Stomach (tissue), 9 donors: ENCODE measurements around the gene HDHD2. TPM values are rescaled to one million over a fixed set of nuclear protein-coding genes. Genes with fewer than 3 reads are reported as not detected.

Experiments
- DNase-seq, 2 donors: peaks; one replicate each; pipeline versions ENCODE4 v3.0.0 to v3.0.0-alpha.2; 2013 to 2019
- H3K27ac ChIP-seq, 5 donors: fragments of 200-600 bp in 4 of 5; sonication (generic) in 4 of 5; one replicate each; pipeline ENCODE4 v1.5.1; 2013 to 2019; ENCODE audit warnings: mild to moderate bottlenecking in 1 of 5, moderate library complexity in 1 of 5
- H3K27me3 ChIP-seq, 3 donors: fragments of 200-600 bp; sonication (generic); one replicate each; pipeline ENCODE4 v1.5.1; 2017 to 2019; ENCODE audit warnings: mixed run types in 1 of 3
- H3K36me3 ChIP-seq, 4 donors: fragments of 200-600 bp; sonication (generic); 1 replicate in 3 of 4; 2 replicates in 1 of 4; pipeline ENCODE4 v1.5.1; 2016 to 2019
- H3K4me1 ChIP-seq, 4 donors: fragments of 200-600 bp; sonication (generic); one replicate each; pipeline ENCODE4 v1.5.1; 2016 to 2019
- H3K4me3 ChIP-seq, 4 donors: fragments of 200-600 bp; sonication (generic) in 3 of 4; one replicate each; pipeline ENCODE4 v1.5.1; 2016 to 2019; ENCODE audit warnings: mild to moderate bottlenecking in 1 of 4
- H3K9me3 ChIP-seq, 4 donors: fragments of 200-600 bp; sonication (generic); one replicate each; pipeline ENCODE4 v1.5.1; 2016 to 2019
- CTCF ChIP-seq, 7 experiments: fragments of 450-650 bp in 4 of 7; fragments of 200-600 bp in 3 of 7; sonication (generic) in 3 of 7; IDR thresholded peaks; one replicate each; pipeline ENCODE4 v1.5.1; 2016 to 2019; ENCODE audit warnings: antibody characterized with exemption in 7 of 7, control low read depth in 2 of 7, mild to moderate bottlenecking in 1 of 7
- EP300 ChIP-seq: sonication (generic); formaldehyde crosslinking; IDR thresholded peaks from one replicate; pipeline ENCODE4 v1.6.1; 2017; ENCODE audit warnings: antibody characterized with exemption
- POLR2A ChIP-seq, 4 donors: fragments of 450-650 bp; IDR thresholded peaks; one replicate each; pipeline ENCODE4 v1.6.1; 2016; ENCODE audit warnings: antibody characterized with exemption in 4 of 4, control low read depth in 2 of 4, mild to moderate bottlenecking in 1 of 4, moderate library complexity in 1 of 4
- POLR2AphosphoS5 ChIP-seq, 3 donors: sonication (generic); formaldehyde crosslinking; IDR thresholded peaks; one replicate each; pipeline ENCODE4 v1.6.1; 2016; ENCODE audit warnings: antibody characterized with exemption in 3 of 3
- whole genome bisulfite sequencing, 5 donors: extraction: QIAGEN DNeasy Blood & Tissue Kit in 3 of 5; methylation state at CpG; one replicate each; pipeline versions ENCODE4 v1.1.5 to v1.1.7; 2013 to 2018; 5-methylcytosine and 5-hydroxymethylcytosine counted together
- intact Hi-C: fragments of 100-400 bp; cut with DNase I; formaldehyde crosslinking; loops from one replicate; pipeline ENCODE4 v1.15.1; 2023; ENCODE audit warnings: low total_unique reads
- polyA plus RNA-seq, 3 donors: library from polyadenylated mRNA; stranded (reverse); fragments of 200-250 nt; gene quantifications; one replicate each; pipeline ENCODE4 v1.2.3, GENCODE V29; 2013
- total RNA-seq, 5 donors: library from RNA; depleted of rRNA; stranded (reverse); fragments of >200 nt; gene quantifications; one replicate each; pipeline versions ENCODE4 v1.1.0 to v1.2.3, GENCODE V29; 2014 to 2016
- donor health status: healthy with polysubstance abuse.
- donor health status: Bipolar disorder and iron deficiency.
- donor health status: healthy.

Gene HDHD2
- total and polyA plus RNA-seq, 8 donors: 14.5 to 93.7 (median 23.6) TPM

DNA sequence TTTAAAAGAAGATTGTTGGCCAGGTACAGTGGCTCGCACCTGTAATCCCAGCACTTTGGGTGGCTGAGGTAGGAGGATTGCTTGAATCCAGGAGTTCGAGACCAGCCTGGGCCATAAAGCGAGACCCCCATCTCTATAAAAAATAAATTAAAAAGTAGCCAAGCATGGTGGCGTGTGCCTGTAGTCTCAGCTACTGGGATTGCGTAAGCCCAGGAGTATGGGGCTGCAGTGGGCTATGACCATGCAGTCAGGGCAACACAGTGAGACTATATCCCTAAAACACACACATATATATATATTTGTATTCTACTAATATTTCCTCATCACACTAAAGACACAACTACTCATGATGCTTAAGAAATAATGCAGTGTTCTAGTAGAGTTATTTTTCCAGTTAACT is 7.1 kb downstream of the HDHD2 start:
- Histone ChIP-seq H3K4me3 (no peak overlapping the region), H3K36me3 (no peaks in the 10 kb centered on the region), H3K27me3 (no peaks in the 10 kb centered on the region), H3K9me3 (no peaks in the 10 kb centered on the region), H3K4me1 (peaks cover 0 to 27% (median 4%) of the 10 kb centered on the region in 4 donors), H3K27ac (no peak overlapping the region)
- no peak for TF ChIP-seq CTCF (IDR thresholded peaks at IDR 0.05)
- no peak for TF ChIP-seq POLR2AphosphoS5 (IDR thresholded peaks at IDR 0.05)
- no peak for TF ChIP-seq EP300
- no peak for TF ChIP-seq POLR2A (IDR thresholded peaks at IDR 0.05)
- WGBS, 5 donors: 94 to 99% (median 98%) methylated on average over 5 of the region's 5 CpGs
- intact Hi-C loops: no loop called here
- no peak for DNase-seq

GRCh38 chr18:47141289-47141688 is 9.0 kb downstream of the HDHD2 start:
- Histone ChIP-seq H3K27me3 (no peaks in the 10 kb centered on the region), H3K4me3 (no peak overlapping the region), H3K4me1 (peaks cover 0 to 15% (median 2%) of the 10 kb centered on the region in 4 donors), H3K9me3 (no peaks in the 10 kb centered on the region), H3K36me3 (peaks cover 0 to 8% (median 2%) of the 10 kb centered on the region in 4 donors), H3K27ac (no peak overlapping the region)
- no peak for DNase-seq
- TF ChIP-seq POLR2A (IDR thresholded peaks at IDR 0.05) (no peak), EP300 (no peak)
- intact Hi-C loops: no loop called here

DNA sequence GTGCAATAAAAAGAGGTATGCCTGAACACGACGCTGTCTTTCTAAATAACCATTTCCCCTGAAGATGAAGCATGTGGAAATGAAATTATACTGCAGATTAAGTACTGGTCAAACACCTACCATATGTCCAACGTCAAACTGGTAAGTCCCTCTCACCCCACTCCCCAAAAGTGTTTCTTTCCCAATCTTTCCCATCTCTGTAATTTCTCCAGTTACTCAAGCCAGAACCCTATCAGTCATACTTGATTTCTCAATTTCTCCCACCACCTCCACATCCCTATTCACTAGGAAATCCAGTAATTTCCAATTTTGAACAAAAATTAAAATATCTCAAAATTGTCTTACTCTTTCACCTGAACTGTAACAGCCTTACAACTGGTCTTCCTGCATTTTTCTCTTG is 29.2 kb downstream of the HDHD2 start:
- no peaks in the 10 kb centered on the region for H3K9me3 ChIP-seq
- 91 to 98% (median 95%) methylated on average over 3 of the region's 3 CpGs for WGBS, 5 donors

DNA sequence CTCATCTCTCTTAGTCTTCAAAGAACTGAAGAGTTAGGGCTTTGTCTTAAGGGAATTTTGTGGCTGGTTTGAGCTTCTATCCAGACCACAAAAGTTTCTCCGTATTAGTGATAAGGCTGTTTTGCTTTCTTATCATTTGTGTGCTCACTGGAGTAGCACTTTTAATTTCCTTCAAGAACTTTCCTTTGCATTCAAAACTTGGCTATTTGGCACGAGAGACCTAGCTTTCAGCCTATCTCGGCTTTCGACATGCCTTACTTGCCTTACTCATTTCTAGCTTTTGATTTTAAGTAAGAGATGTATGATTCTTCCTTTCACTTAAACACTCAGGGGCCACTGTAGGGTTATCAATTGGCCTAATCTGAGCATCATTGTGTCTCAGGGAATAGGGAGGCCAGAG is 29.9 kb downstream of the HDHD2 start:
- Histone ChIP-seq H3K4me3 (no peak overlapping the region), H3K27ac (no peak overlapping the region), H3K9me3 (no peaks in the 10 kb centered on the region), H3K27me3 (no peaks in the 10 kb centered on the region), H3K4me1 (peaks cover 0 to 7% (median 2%) of the 10 kb centered on the region in 4 donors), H3K36me3 (peaks cover 0 to 35% (median 20%) of the 10 kb centered on the region in 4 donors)
- TF ChIP-seq POLR2A (IDR thresholded peaks at IDR 0.05): no peak
- DNase-seq: no peak
- WGBS, 5 donors: 27 to 48% (median 41%) methylated on average over 4 of the region's 4 CpGs
- intact Hi-C loops: no loop called here

More for the DNA sequence above, 29.2 kb downstream of the HDHD2 start:
- H3K4me1 ChIP-seq: peaks cover 0 to 7% (median 2%) of the 10 kb centered on the region in 4 donors
- H3K36me3 ChIP-seq: peaks cover 0 to 39% (median 23%) of the 10 kb centered on the region in 4 donors
- H3K27me3 ChIP-seq: no peaks in the 10 kb centered on the region
- TF ChIP-seq CTCF (IDR thresholded peaks at IDR 0.05): no peak
- no peak for TF ChIP-seq POLR2A (IDR thresholded peaks at IDR 0.05)
- TF ChIP-seq POLR2AphosphoS5 (IDR thresholded peaks at IDR 0.05): no peak
- no peak for TF ChIP-seq EP300
- no peak for DNase-seq
- no peak overlapping the region for H3K27ac ChIP-seq
- H3K4me3 ChIP-seq: no peak overlapping the region
- intact Hi-C loops: no loop called here

DNA sequence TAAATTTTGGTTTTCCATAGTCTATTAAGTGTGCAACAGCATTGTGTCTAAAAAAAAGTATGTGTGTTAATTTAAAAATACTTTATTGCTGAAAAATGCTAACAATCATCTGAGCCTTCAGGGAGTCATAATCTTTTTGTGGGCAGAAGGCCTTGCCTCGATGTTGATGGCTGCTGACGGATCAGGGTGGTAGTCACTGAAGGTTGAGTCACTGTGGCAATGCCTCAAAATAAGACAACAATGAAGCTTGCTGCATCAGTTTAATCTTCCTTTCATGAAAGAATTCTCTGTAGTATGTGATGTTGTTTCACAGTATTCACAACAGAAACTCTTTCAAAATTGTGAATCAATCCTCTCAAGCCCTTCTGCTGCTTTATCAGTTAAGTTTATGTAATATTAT is 31.3 kb downstream of the HDHD2 start:
- Histone ChIP-seq H3K27me3 (no peaks in the 10 kb centered on the region), H3K27ac (no peak overlapping the region), H3K4me3 (no peak overlapping the region), H3K4me1 (peaks cover 0 to 7% (median 2%) of the 10 kb centered on the region in 4 donors), H3K9me3 (no peaks in the 10 kb centered on the region), H3K36me3 (peaks cover 3 to 50% (median 29%) of the 10 kb centered on the region in 4 donors)
- 92 to 98% (median 96%) methylated on average over 2 of the region's 2 CpGs for WGBS, 5 donors
- DNase-seq: no peak
- TF ChIP-seq POLR2AphosphoS5 (IDR thresholded peaks at IDR 0.05) (no peak), EP300 (no peak), POLR2A (IDR thresholded peaks at IDR 0.05) (no peak), CTCF (IDR thresholded peaks at IDR 0.05) (no peak)
- intact Hi-C loops: no loop called here
